ENCODE measurements around the gene HDLBP. TPM values are rescaled to one million over a fixed set of nuclear protein-coding genes. Genes with fewer than 3 reads are reported as not detected.

The HDLBP gene
- total RNA-seq, 1 donor from 2014 or later: 326 TPM

- TF ChIP-seq CTCF (conservative IDR thresholded peaks at IDR 0.05; ENCODE audit: low read depth, low read length): no peak
- DNase-seq (ENCODE audit: low read depth): no peak
Observed at GRCh38 chr2:241208058-241208457, 107.4 kb downstream of the HDLBP start.

GRCh38 chr2:241207641-241208040, 107.8 kb downstream of the HDLBP start:
- H3K4me3 ChIP-seq (ENCODE audit: low read depth, low read length): no peak overlapping the region
- no peak for TF ChIP-seq CTCF (conservative IDR thresholded peaks at IDR 0.05; ENCODE audit: low read depth, low read length)
- no peak for DNase-seq (ENCODE audit: low read depth)

More at GRCh38 chr2:241208058-241208457, 107.4 kb downstream of the HDLBP start:
- no peak overlapping the region for H3K4me3 ChIP-seq (ENCODE audit: low read depth, low read length)

GRCh38 chr2:241207151-241207550, 108.3 kb downstream of the HDLBP start:
- no peak overlapping the region for H3K4me3 ChIP-seq (ENCODE audit: low read depth, low read length)
- no peak for TF ChIP-seq CTCF (conservative IDR thresholded peaks at IDR 0.05; ENCODE audit: low read depth, low read length)
- no peak for DNase-seq (ENCODE audit: low read depth)

GRCh38 chr2:241205086-241205485, 110.4 kb downstream of the HDLBP start:
- no peak for TF ChIP-seq CTCF (conservative IDR thresholded peaks at IDR 0.05; ENCODE audit: low read depth, low read length)
- DNase-seq (ENCODE audit: low read depth): no peak

GRCh38 chr2:241204490-241204889, 111.0 kb downstream of the HDLBP start:
- no peak for TF ChIP-seq CTCF (conservative IDR thresholded peaks at IDR 0.05; ENCODE audit: low read depth, low read length)
- H3K4me3 ChIP-seq (ENCODE audit: low read depth, low read length): no peak overlapping the region
- DNase-seq (ENCODE audit: low read depth): no peak

More at GRCh38 chr2:241205086-241205485, 110.4 kb downstream of the HDLBP start:
- no peak overlapping the region for H3K4me3 ChIP-seq (ENCODE audit: low read depth, low read length)

- no peak for TF ChIP-seq CTCF (conservative IDR thresholded peaks at IDR 0.05; ENCODE audit: low read depth, low read length)
- H3K4me3 ChIP-seq (ENCODE audit: low read depth, low read length): no peak overlapping the region
- no peak for DNase-seq (ENCODE audit: low read depth)
Observed at GRCh38 chr2:241204010-241204384, 111.5 kb downstream of the HDLBP start.

GRCh38 chr2:241203218-241204009, 112.1 kb downstream of the HDLBP start:
- H3K4me3 ChIP-seq (ENCODE audit: low read depth, low read length): no peak overlapping the region
- no peak for TF ChIP-seq CTCF (conservative IDR thresholded peaks at IDR 0.05; ENCODE audit: low read depth, low read length)
- no peak for DNase-seq (ENCODE audit: low read depth)

All from epithelial cell of proximal tubule (primary cell).